ENCODE results near the gene FAIM. TPM values are rescaled to one million over a fixed set of nuclear protein-coding genes. Genes with fewer than 3 reads are reported as not detected.
"Not testable (repeated sequence)": the region's sequence is repeated elsewhere in the genome, so short reads cannot be mapped to it uniquely, and the experiment has no call there.

FAIM gene
- total RNA-seq (1 to 10 TPM; 1.6 to 3.3 (median 2.6) TPM), polyA plus RNA-seq (1 to 10 TPM; 4.6 to 6.4 TPM), total RNA-seq (2.0 reads per million, percentile 9 among the genes with 10 or more reads in this experiment)

DNA sequence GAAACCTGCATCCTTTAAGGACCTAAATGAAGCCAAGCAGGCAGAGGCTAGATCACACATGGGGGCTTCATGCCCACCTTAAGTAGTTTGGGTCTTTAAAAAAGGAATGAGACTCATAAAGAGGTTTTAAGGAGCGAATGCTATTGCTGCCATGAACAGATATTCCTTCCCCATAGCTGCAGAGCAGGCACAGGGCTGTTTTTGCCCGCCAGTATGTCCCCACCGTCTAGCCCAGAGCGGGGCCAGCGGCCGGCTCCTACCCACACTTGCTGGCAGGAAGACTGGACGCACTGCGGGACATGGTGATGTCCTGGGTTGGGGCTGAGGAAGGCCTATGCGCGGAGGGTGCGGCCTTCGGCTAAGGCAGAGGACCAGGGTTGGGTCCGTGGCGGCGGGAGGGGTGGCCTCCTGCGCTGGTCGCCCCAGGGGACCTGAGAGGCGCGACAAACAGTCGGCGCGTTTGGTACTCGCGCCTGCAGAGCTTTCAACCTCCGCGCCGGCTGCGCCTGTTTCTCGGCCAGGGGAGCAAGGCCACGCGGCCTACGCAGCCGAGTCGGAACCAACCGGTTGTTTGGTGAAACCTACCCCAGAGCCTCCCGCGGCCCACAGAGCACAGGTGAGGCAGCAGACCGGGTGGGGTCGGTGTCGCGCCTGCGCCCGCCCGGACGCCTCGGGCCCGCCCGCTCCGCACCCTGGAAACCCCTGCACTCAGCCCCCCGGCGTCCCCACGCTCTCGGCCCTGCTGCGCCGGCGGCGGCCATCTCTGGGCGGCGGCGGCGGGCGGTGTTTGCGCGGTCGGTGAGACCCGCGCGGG is at the start of gene FAIM:
Gene FAIM, plus strand, starts transcription at position 450 of the 814 bp plus-strand sequence. CDS start 10,956 bp downstream, outside the sequence.
- peak within 1 kb of the TSS; percentile 81 for H3K4me3 ChIP-seq (ENCODE audit: low read length)
- peaks cover 14 to 15% of the 10 kb centered on the region in 2 donors for H3K4me1 ChIP-seq (ENCODE audit: control insufficient read depth in 2 of 2, insufficient read depth in 2 of 2, low read length in 2 of 2)
- Mint-ChIP-seq H3K27me3 (peaks cover 0 to 3% (median 0%) of the 10 kb centered on the region in 5 donors), H3K27ac (peak within 1 kb of the TSS; percentile 84 to 100 (median 98)), H3K4me1 (peaks cover 6 to 21% (median 18%) of the 10 kb centered on the region in 7 donors), H3K4me3 (peak within 1 kb of the TSS; percentile 84 to 96 (median 91)), H3K36me3 (peaks cover 0 to 14% (median 10%) of the 10 kb centered on the region in 5 donors), H3K9me3 (peaks cover 0 to 10% (median 0%) of the 10 kb centered on the region in 11 donors)
- ATAC-seq (peak; percentile 84), DNase-seq (peak; percentile 54 to 82 (median 77))
- peak within 1 kb of the TSS; percentile 90 for H3K27ac ChIP-seq (ENCODE audit: low read depth, low read length)
- H3K9me3 ChIP-seq (ENCODE audit: control insufficient read depth in 2 of 3, low read length in 3 of 3) = no peaks in the 10 kb centered on the region
- no peaks in the 10 kb centered on the region for H3K27me3 ChIP-seq (ENCODE audit: control insufficient read depth in 2 of 2, insufficient read depth in 2 of 2, low read length in 2 of 2)
- CTCF ChIA-PET = interaction anchor here (1.7 to 1.8 kb wide), 2 partner anchors 14 to 307 kb away, joined by 7 to 16 read pairs; partner anchors contain the start of gene CEP70
- no peaks in the 10 kb centered on the region for H3K36me3 ChIP-seq (ENCODE audit: control insufficient read depth in 2 of 3, insufficient read depth in 3 of 3, low read length in 3 of 3)
- intact Hi-C loops (cut with micrococcal nuclease) = loop anchor here (1.0 to 5.0 kb wide), 5 partner anchors 14 to 734 kb away; partner anchors contain the start of genes CEP70 (in 2 of the 2), MRPS22 (in 1 of the 2), NME9 (in 1 of the 2) and PIK3CB (in 1 of the 2)
- POLR2A ChIA-PET = interaction anchor here (0.6 to 3.9 kb wide), 9 partner anchors 8 to 723 kb away, joined by 3 to 27 read pairs (median 7); partner anchors contain the start of gene CEP70

DNA sequence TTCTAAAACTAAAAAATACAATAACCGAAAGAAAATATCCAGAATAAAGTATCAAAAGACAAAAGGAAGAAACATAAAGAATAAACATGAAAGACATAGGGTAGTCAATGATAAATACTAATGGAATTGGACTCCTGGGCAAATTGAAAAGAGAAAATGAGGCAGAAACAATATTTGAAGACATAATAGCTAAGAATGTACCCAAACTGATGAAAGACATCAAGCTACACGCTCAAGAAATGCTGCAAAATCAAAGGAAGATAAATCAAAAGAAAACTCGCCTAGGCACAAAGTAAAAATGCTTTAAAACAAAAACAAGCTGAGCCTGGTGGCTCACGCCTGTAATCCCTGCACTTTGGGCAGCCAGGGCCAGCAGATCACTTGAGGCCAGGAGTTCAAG is 49.4 kb upstream of the FAIM start:
- CTCF ChIA-PET = no interaction called here
- H3K9me3 Mint-ChIP-seq = peaks cover 10 to 84% (median 30%) of the 10 kb centered on the region in 11 donors

DNA sequence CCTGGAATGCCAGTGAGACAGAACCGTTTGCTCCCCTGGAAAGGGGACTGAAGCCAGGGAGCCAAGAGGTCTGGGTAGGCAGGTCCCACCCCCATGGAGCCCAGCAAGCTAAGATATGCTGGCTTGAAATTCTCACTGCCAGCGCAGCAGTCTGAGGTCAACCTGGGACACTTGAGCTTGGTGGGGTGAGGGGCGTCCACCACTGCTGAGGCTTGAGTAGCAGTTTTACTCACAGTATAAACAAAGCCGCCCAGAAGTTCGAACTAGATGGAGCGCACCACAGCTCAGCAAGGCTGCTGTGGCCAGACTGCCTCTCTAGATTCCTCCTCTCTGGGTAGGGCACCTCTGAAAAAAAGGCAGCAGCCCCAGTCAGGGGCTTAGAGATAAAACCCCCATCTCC is 48.1 kb upstream of the FAIM start:
- H3K9me3 ChIP-seq (ENCODE audit: control insufficient read depth in 2 of 3, low read length in 3 of 3) = peaks cover 0 to 22% (median 5%) of the 10 kb centered on the region in 3 experiments
- CTCF ChIA-PET = no interaction called here
- peaks cover 10 to 71% (median 22%) of the 10 kb centered on the region in 11 donors for H3K9me3 Mint-ChIP-seq
- peaks cover 0 to 7% (median 0%) of the 10 kb centered on the region in 3 experiments for H3K36me3 ChIP-seq (ENCODE audit: control insufficient read depth in 2 of 3, insufficient read depth in 3 of 3, low read length in 3 of 3)
- peaks cover 0 to 8% (median 7%) of the 10 kb centered on the region in 7 donors for H3K4me1 Mint-ChIP-seq
- H3K4me3 Mint-ChIP-seq = no peak overlapping the region
- no peak for ATAC-seq
- no peaks in the 10 kb centered on the region for H3K4me1 ChIP-seq (ENCODE audit: control insufficient read depth in 2 of 2, insufficient read depth in 2 of 2, low read length in 2 of 2)
- H3K27me3 Mint-ChIP-seq = no peaks in the 10 kb centered on the region
- POLR2A ChIA-PET = interaction anchor here (1.0 kb wide), 1 partner anchor 20 kb away, joined by 3 read pairs; no protein-coding TSS in a partner anchor
- DNase-seq = no peak
- no peak overlapping the region for H3K27ac ChIP-seq (ENCODE audit: low read depth, low read length)
- no peaks in the 10 kb centered on the region for H3K27me3 ChIP-seq (ENCODE audit: control insufficient read depth in 2 of 2, insufficient read depth in 2 of 2, low read length in 2 of 2)
- intact Hi-C loops (cut with micrococcal nuclease) = no loop called here
- no peak overlapping the region for H3K4me3 ChIP-seq (ENCODE audit: low read length)
- H3K27ac Mint-ChIP-seq = no peak overlapping the region
- peaks cover 24 to 96% (median 67%) of the 10 kb centered on the region in 5 donors for H3K36me3 Mint-ChIP-seq

More for the DNA sequence above, 49.4 kb upstream of the FAIM start:
- Histone ChIP-seq H3K36me3 (ENCODE audit: control insufficient read depth in 2 of 3, insufficient read depth in 3 of 3, low read length in 3 of 3) (peaks cover 0 to 10% (median 0%) of the 10 kb centered on the region in 3 experiments), H3K4me1 (ENCODE audit: control insufficient read depth in 2 of 2, insufficient read depth in 2 of 2, low read length in 2 of 2) (no peaks in the 10 kb centered on the region), H3K27ac (ENCODE audit: low read depth, low read length) (no peak overlapping the region), H3K4me3 (ENCODE audit: low read length) (no peak overlapping the region), H3K27me3 (ENCODE audit: control insufficient read depth in 2 of 2, insufficient read depth in 2 of 2, low read length in 2 of 2) (no peaks in the 10 kb centered on the region), H3K9me3 (ENCODE audit: control insufficient read depth in 2 of 3, low read length in 3 of 3) (peaks cover 0 to 22% (median 5%) of the 10 kb centered on the region in 3 experiments)
- Mint-ChIP-seq H3K4me1 (peaks cover 0 to 7% (median 7%) of the 10 kb centered on the region in 7 donors), H3K36me3 (peaks cover 24 to 96% (median 72%) of the 10 kb centered on the region in 5 donors), H3K27me3 (no peaks in the 10 kb centered on the region), H3K4me3 (no peak overlapping the region), H3K27ac (no peak overlapping the region)
- intact Hi-C loops (cut with micrococcal nuclease) = no loop called here
- POLR2A ChIA-PET = interaction anchor here (1.0 kb wide), 1 partner anchor 21 kb away, joined by 3 read pairs; no protein-coding TSS in a partner anchor
- DNase-seq (no peak), ATAC-seq (no peak)

GRCh38 chr3:138562902-138563301 is 45.7 kb upstream of the FAIM start:
- DNase-seq = not testable (repeated sequence)

DNA sequence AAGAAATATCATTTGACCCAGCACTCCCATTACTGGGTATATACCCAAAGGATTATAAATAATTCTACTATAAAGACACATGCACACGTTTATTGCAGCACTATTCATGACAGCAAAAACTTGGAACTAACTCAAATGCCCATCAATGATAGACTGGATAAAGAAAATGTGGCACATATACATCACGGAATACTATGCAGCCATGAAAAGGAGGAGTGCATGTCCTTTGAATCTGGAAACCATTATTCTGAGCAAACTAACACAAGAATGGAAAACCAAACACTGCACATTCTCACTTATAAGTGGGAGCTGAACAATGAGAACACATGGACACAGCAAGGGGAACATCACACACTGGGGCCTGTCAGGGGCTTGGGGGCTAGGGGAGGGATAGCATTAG is 42.3 kb upstream of the FAIM start:
- H3K4me1 Mint-ChIP-seq; POLR2A ChIA-PET; H3K27me3 Mint-ChIP-seq; H3K27ac Mint-ChIP-seq; H3K27me3 ChIP-seq (ENCODE audit: control insufficient read depth in 2 of 2, insufficient read depth in 2 of 2, low read length in 2 of 2); H3K4me3 Mint-ChIP-seq; H3K9me3 ChIP-seq (ENCODE audit: control insufficient read depth in 2 of 3, low read length in 3 of 3); H3K4me3 ChIP-seq (ENCODE audit: low read length); DNase-seq; H3K36me3 ChIP-seq (ENCODE audit: control insufficient read depth in 2 of 3, insufficient read depth in 3 of 3, low read length in 3 of 3); H3K4me1 ChIP-seq (ENCODE audit: control insufficient read depth in 2 of 2, insufficient read depth in 2 of 2, low read length in 2 of 2); ATAC-seq; H3K27ac ChIP-seq (ENCODE audit: low read depth, low read length); intact Hi-C loops (cut with micrococcal nuclease): not testable (repeated sequence)
- CTCF ChIA-PET = interaction anchor here (0.6 kb wide), 1 partner anchor 489 kb away, joined by 3 read pairs; no protein-coding TSS in a partner anchor
- Mint-ChIP-seq H3K36me3 (peaks cover 17 to 78% (median 56%) of the 10 kb centered on the region in 5 donors), H3K9me3 (peaks cover 0 to 18% (median 4%) of the 10 kb centered on the region in 11 donors)

More at GRCh38 chr3:138562902-138563301, 45.7 kb upstream of the FAIM start:
- Mint-ChIP-seq H3K36me3 (peaks cover 27 to 91% (median 66%) of the 10 kb centered on the region in 5 donors), H3K9me3 (peaks cover 7 to 48% (median 17%) of the 10 kb centered on the region in 11 donors), H3K4me3 (peak overlapping the region in 1 of 10 donors; percentile 67), H3K27ac (peak overlapping the region in 1 of 9 donors; percentile 56)
- POLR2A ChIA-PET = interaction anchor here (0.6 kb wide), 1 partner anchor 897 kb away, joined by 3 read pairs; no protein-coding TSS in a partner anchor
- H3K27ac ChIP-seq (ENCODE audit: low read depth, low read length); H3K27me3 ChIP-seq (ENCODE audit: control insufficient read depth in 2 of 2, insufficient read depth in 2 of 2, low read length in 2 of 2); H3K4me1 ChIP-seq (ENCODE audit: control insufficient read depth in 2 of 2, insufficient read depth in 2 of 2, low read length in 2 of 2); CTCF ChIA-PET; H3K4me1 Mint-ChIP-seq; H3K4me3 ChIP-seq (ENCODE audit: low read length); intact Hi-C loops (cut with micrococcal nuclease); H3K36me3 ChIP-seq (ENCODE audit: control insufficient read depth in 2 of 3, insufficient read depth in 3 of 3, low read length in 3 of 3); H3K27me3 Mint-ChIP-seq; ATAC-seq: not testable (repeated sequence)
- H3K9me3 ChIP-seq (ENCODE audit: control insufficient read depth in 2 of 3, low read length in 3 of 3) = peaks cover 0 to 22% (median 5%) of the 10 kb centered on the region in 3 experiments

- Histone ChIP-seq H3K9me3 (ENCODE audit: control insufficient read depth in 2 of 3, low read length in 3 of 3) (no peaks in the 10 kb centered on the region), H3K27me3 (ENCODE audit: control insufficient read depth in 2 of 2, insufficient read depth in 2 of 2, low read length in 2 of 2) (no peaks in the 10 kb centered on the region), H3K4me3 (ENCODE audit: low read length) (no peak overlapping the region), H3K4me1 (ENCODE audit: control insufficient read depth in 2 of 2, insufficient read depth in 2 of 2, low read length in 2 of 2) (no peaks in the 10 kb centered on the region), H3K27ac (ENCODE audit: low read depth, low read length) (no peak overlapping the region), H3K36me3 (ENCODE audit: control insufficient read depth in 2 of 3, insufficient read depth in 3 of 3, low read length in 3 of 3) (peaks cover 0 to 10% (median 4%) of the 10 kb centered on the region in 3 experiments)
- DNase-seq (no peak), ATAC-seq (no peak)
- Mint-ChIP-seq H3K4me3 (no peak overlapping the region), H3K9me3 (peaks cover 0 to 11% (median 2%) of the 10 kb centered on the region in 11 donors), H3K36me3 (peaks cover 15 to 73% (median 52%) of the 10 kb centered on the region in 5 donors), H3K27me3 (no peaks in the 10 kb centered on the region), H3K4me1 (peaks cover 0 to 15% (median 7%) of the 10 kb centered on the region in 7 donors), H3K27ac (no peak overlapping the region)
- intact Hi-C loops (cut with micrococcal nuclease) = no loop called here
- CTCF ChIA-PET = no interaction called here
- POLR2A ChIA-PET = no interaction called here
These were observed 41.2 kb upstream of the FAIM start for GRCh38 chr3:138567403-138567802.

All from naive thymus-derived CD4-positive, alpha-beta T cell (primary cell).